ENCODE measurements around the gene GPX4.

GPX4 gene

GRCh38 chr19:1084024-1084868 is 19.5 kb upstream of the GPX4 start:
- no peak for DNase-seq

DNA sequence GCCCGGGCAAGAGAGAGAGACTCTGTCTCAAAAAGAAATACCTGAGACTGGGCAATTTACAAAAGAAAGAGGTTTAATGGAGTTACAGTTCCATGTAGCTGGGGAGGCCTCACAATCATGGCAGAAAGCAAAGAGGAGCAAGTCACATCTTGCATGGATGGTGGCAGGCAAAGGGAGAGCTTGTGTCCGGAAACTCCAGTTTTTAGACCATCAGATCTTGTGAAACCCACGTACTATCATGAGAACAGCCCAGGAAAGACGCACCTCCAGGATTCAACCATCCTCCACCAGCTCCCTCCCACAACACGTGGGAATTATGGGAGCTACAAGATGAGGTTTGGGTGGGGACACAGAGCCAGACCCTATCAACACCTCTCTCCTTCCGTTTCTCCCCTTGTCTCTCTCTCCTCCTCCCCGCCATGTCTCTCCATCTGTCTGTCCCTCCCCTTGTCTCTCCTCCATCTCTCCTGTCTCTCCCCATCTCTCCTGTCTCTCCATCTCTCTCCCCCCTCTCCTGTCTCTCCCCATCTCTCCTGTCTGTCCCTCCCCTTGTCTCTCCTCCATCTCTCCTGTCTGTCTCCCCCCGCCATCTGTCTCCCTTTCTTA is 18.6 kb upstream of the GPX4 start:
- no peak for DNase-seq

DNA sequence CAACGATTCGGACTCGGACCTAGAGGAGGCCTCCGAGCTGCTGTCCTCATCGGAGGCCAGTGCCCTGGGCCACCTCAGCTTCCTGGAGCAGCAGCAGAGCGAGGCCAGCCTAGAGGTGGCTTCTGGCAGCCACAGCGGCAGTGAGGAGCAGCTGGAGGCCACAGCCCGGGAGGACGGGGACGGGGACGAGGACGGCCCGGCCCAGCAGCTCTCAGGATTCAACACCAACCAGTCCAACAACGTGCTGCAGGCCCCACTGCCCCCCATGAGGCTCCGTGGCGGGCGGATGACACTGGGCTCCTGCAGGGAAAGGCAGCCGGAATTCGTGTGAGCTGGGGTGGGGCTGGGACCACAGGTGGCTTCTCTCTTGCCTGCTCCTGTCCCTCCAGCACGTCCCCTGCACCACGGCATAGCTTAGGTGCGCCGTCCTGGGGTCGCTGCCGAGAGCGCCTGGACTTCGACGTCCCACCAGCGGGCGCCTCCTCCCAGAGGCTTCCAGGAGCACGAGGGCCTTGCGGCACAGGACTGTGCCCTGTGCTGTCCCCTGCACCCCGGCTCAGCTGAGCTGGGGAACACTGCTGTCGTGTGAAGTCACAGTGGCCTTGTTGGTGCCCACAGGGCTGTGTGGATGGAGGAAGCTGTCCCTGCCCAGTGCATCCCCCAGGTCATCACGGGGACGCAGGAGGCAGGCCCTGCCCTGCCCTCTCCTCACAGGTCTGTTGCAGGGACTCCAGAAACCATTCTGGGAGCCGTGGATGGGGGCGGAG is 17.9 kb upstream of the GPX4 start:
- DNase-seq = no peak

- DNase-seq = no peak
These were observed 17.2 kb upstream of the GPX4 start for GRCh38 chr19:1086613-1087012.

- DNase-seq = no peak
These were observed 15.9 kb upstream of the GPX4 start for GRCh38 chr19:1087813-1088415.

DNA sequence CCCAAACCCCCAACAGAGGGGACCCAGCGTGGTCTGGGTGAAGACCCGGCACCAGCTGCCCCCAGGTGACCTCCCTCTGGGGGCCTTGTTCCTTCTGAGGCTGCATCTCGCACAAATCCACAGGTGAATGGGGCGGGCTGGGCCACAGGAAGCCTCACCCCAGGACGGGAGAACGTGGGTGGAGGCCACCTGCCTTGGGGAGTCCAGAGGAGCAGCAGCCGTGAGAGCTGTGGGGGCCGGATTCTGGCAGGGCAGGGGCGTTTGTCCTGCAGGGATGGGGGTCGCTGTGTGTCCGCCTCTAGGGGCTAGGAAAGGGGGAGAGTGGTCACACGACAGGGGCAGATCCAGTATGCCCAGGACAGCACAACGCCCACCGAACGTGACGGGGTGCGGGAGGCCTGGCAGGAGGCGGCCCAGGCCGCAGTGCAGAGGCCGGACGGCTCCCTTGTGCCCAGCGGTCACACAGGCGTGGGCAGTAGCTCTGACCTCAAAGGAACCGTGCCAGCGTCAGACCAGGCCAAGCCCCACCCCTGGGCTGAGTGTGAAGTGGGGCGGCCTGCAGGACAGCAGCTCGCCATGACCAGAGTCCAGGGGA is 15.3 kb upstream of the GPX4 start:
- DNase-seq = no peak

GRCh38 chr19:1089126-1089771 is 14.5 kb upstream of the GPX4 start:
- DNase-seq = no peak

GRCh38 chr19:1089891-1090290 is 13.9 kb upstream of the GPX4 start:
- no peak for DNase-seq

GRCh38 chr19:1090731-1091543 is 12.9 kb upstream of the GPX4 start:
- no peak for DNase-seq

DNA sequence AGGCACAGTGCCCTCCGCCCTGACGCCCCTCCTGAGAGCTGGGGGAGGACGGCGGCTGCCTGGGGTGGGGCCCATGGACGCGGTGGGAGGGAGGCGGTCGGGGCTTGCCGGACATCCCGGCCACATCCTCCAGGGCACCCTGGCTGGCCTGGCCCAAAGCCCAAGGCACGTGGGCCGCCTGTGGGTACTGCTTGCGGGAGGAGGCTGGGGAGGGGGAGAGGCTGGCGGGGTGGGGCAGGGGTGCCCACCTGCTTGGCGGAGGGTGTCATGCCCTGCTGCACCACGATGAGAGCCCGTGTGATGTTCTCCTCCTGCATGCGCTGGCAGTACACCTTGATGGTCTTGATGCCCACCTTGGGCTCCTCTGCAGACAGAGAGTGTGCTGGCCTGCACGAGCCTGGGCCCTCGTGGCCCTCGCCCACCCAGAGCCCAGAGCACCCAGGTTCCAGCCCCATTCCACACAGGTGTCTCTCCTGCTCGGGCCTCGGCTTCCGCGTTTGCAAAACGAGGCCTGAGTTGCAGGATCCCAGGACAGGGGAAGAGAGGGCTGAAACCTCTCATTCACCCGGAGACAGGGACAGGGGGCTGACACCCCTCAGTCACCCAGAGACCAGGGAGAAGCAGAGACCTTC is 12.1 kb upstream of the GPX4 start:
- no peak for DNase-seq

GRCh38 chr19:1093330-1093729 is 10.5 kb upstream of the GPX4 start:
- DNase-seq = no peak

DNA sequence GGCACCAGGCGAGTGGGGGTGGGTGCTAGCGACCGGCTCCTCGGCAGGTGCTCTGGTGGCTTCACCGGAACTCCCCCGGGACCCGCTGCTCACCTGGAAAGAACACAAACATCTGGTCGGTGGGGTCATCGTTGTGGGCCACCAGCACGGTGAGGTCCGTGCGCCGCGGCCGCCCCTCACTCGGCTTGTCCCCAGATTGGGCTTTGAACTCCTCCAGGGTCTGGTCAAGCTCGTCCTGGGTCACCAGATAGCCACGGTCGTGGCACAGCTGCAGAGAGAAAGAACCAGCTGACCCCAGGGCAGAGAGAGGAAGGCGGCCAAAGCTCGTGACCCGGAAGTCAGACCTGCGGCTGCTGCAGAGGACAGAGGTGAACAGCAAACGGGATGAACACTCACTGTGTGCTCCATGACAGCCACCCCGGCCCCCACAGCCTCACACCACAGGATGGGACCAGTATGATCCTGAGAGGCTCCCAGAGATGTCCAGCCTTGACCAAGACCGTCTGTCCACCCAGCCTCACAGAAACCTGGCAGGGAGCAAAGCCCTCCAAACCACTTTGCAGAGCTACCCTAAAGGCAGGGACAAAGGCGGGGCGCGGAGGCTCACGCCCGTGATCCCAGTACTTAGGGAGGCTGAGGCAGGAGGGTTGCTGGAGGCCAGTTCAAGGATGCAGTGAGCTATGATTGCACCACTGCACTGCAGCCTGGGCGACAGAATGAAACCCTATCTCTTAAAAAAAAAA is 9.8 kb upstream of the GPX4 start:
- DNase-seq = no peak

DNA sequence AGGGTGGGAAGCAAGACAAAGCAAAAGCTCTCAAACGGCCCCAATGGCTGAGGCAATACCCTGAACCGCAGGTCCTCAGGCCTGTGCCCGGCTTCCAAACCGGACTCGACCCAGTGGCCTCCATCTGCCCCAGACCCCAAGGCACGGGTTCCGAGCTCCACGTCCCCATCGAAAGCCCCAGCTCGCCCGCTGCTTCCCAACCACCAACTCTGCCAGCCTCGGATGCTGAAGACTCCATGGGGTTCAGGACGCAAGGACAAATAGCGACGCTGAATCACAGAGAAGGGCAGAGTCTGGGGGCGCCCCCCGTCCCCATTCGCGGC is 9.2 kb upstream of the GPX4 start:
- DNase-seq = no peak

- DNase-seq = peak; percentile 96
These were observed 8.7 kb upstream of the GPX4 start, which contains the start of gene POLR2E for GRCh38 chr19:1094978-1095701. TSS of gene POLR2E (minus strand) at chr19:1095375. CDS start at chr19:1095315, 60 bp downstream.

GRCh38 chr19:1097810-1098176 is 6.0 kb upstream of the GPX4 start:
- DNase-seq = no peak

DNA sequence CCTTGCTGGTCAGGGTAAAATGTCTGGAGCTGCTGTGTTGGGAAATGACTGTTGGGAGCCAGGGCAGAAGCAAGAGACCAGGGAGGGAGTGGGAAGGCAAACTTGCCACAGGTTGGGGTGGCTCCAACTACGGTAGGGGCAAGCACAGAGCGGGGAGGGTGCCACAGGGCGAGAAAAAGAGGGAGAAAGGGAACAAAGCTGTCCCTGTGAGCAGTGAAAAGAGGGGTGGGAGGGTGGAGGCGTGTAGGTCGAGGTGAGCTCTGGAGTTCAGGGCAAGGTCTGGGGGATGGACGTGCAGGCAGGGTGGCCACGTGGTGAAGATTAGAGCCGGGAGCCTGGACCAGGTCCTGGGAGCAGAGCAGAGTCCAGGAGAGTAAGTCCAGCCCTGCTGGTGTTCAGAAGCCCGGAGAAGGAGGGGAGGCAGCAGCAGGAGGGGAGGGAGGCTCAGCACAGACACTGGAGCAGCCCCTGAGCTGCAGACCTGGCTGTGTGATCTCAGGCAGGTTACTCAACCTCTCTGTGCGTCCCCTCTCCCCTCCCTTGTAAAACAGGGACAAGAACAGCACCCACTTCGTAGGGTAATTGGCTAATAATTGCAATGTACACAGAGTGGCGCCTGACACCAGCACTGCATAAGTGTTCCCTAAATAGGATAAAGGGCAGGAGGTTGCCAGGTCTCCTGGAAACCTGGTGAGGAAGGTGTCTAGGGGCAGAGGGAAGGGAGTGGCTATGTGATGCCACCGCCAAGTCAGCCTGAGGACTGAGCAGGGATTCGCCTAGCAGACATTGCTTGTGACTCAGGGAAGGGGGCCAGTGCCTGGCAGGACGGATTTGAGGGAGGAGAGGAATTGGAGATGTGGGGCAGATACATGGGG is 5.4 kb upstream of the GPX4 start:
- DNase-seq = no peak

GRCh38 chr19:1101337-1101698 is 2.5 kb upstream of the GPX4 start:
- no peak for DNase-seq

DNA sequence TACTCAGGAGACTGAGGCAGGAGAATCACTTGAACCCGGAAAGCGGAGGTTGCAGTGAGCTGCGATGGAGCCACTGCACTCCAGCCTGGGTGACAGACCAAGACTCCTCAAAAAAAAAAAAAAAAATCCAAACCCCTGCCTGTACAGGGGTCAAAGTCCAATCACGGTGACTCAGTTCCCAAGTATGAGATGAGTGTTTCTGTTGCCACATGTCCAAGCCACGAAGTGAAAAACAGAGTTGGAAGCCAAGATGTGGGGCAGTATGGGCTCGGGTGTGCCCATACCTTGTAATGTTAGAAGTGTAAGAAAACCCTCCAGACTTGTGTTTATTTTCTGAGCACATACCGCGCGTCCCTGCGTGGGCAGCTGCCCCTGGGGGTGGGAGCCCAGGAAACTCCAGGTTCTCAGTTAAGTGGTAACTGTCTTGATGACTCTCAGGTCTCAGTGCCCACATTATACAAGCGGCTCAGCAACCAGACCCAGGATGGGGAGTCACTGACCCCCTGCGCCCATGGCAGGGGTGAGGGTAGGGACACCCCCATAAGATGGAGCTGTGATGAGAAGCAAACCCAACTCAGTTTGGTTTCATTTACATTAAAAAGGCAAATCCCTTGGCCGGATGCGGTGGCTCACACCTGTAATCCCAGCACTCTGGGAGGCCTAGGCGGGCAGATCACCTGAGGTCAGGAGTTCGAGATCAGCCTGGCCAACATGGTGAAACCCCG is 1.2 kb upstream of the GPX4 start:
- peak; percentile 88 for DNase-seq

Measured in amniotic stem cell (primary cell).